ENCODE results near the gene ATP6V0B.

The ATP6V0B gene

DNA sequence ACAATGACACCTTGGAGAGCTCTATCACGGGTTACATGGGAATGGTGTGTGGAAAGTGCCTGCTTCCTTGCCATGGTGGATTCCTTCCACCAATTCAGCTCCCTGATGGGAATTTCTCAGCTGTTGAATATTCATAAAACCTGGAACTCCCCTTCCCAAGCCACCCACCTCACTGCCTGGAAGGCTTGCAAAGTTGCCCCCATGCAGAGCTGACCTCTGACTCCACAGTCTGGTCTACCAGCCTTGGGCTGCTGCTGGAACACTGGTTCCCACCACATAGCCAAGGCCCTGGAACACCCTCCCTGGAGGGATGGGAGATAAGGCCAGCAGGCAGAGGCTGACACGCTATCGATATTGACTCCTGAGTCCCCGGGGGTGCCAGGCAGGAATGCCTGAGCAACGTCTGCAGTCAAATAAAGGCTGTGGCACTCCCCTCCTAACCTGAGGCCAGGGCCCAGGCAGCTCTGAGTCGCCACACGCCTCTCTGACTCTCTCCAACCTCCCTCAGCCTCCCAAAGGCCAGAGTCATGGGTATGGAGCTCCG, 25.4 kb downstream of the ATP6V0B start:
- no peak overlapping the region for H3K27ac ChIP-seq
- TF ChIP-seq, protein P1, sequence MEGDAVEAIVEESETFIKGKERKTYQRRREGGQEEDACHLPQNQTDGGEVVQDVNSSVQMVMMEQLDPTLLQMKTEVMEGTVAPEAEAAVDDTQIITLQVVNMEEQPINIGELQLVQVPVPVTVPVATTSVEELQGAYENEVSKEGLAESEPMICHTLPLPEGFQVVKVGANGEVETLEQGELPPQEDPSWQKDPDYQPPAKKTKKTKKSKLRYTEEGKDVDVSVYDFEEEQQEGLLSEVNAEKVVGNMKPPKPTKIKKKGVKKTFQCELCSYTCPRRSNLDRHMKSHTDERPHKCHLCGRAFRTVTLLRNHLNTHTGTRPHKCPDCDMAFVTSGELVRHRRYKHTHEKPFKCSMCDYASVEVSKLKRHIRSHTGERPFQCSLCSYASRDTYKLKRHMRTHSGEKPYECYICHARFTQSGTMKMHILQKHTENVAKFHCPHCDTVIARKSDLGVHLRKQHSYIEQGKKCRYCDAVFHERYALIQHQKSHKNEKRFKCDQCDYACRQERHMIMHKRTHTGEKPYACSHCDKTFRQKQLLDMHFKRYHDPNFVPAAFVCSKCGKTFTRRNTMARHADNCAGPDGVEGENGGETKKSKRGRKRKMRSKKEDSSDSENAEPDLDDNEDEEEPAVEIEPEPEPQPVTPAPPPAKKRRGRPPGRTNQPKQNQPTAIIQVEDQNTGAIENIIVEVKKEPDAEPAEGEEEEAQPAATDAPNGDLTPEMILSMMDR (conservative IDR thresholded peaks at IDR 0.05), result no peak

DNA sequence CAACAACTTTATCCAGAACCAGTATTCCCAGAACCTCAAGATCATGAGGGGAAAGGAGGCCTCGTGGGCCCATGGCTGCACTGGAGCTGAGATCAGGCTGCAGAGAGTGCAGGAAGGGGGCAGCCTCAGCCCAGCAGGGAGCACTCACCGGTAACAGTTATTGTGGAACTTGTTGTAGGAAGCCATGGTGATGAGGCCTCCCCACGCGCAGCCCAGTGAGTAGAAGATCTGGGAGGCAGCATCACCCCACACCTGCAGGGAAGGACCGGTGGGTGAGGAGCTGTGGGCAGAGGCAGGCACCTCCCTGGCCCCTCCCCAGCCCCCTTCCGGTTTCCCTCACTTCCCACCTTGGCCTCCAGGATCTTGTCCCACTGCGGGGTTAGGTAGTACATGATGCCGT, 27.4 kb downstream of the ATP6V0B start:
- TF ChIP-seq, protein P1 (conservative IDR thresholded peaks at IDR 0.05), result no peak
- no peak overlapping the region for H3K27ac ChIP-seq

DNA sequence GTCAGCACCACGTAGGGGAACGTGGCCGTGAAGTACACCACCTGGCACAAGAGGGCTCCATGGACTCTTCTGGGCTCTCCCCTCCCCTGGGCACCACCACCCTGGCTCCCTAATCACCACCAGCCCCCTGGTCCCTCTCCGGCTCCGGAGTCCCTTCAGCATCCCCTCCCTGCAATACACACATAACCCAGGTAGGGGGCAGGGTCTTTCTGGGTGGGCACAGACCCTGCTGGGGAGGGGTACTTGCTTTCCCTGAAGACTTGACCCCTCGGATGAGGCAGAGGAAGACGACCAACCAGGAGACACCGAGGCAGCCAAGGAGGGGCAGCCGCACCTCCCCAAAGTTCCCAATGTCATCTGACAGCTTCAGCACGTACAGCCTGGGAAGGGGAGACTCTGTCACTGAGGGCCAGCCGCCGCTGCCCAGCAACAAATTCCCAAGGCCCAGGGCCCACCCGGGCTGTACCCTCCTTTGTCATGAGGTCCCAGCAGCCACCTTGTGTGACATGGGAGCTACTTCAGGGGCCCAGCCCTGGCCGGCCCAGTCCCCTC, 27.9 kb downstream of the ATP6V0B start:
- H3K27ac ChIP-seq, result no peak overlapping the region
- TF ChIP-seq, protein P1 (conservative IDR thresholded peaks at IDR 0.05), result no peak; the same call in 1 of the 2 replicates

DNA sequence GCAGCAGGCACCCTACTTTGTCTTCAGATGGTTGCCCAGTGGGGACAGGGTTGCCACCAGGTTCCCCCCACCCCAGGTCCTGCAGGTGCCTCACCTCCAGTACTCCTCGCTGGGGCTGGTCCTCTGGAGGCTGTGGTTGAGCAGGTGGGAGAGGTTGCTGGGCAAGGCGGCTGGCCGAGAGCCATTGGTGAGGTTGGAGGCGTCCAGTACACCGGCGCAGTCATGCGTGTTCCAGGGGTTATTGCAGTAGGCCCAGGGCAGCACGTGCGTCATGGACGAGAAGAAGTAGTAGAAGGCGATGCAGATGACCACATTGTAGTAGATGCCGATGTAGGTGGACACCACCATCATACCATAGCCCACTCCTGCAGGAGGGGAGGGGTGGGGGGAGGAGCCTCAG, 33.5 kb downstream of the ATP6V0B start:
- TF ChIP-seq, protein P1 (conservative IDR thresholded peaks at IDR 0.05), result no peak
- no peak overlapping the region for H3K27ac ChIP-seq

DNA sequence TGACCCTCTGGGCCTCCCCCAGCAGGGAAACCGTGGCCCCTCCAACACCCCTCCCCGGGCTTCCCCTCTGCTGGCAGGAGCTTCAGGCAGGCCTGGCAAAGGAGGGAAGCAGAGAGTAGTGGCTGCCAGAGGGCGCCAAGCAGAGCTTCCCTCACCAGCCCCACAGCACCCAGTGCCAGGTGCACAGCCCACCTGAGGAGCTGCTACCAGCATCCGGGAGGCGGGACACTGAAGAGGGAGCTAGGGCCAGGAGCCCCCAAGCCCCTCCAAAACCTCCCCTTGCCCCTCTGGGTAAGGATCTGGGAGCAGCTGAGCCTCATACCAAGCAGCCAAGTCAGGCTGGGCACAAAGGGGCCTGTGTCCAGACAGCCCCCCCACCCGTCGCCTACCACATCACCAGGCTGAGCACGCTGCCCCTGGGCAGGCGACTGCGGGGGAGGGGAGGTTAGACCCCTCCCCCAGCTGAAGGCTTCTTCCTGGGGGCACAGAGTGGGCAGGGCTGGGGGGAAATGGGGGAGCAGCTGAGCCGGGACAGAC, 36.2 kb downstream of the ATP6V0B start:
- no peak overlapping the region for H3K27ac ChIP-seq
- TF ChIP-seq, protein P1 (conservative IDR thresholded peaks at IDR 0.05), result no peak

DNA sequence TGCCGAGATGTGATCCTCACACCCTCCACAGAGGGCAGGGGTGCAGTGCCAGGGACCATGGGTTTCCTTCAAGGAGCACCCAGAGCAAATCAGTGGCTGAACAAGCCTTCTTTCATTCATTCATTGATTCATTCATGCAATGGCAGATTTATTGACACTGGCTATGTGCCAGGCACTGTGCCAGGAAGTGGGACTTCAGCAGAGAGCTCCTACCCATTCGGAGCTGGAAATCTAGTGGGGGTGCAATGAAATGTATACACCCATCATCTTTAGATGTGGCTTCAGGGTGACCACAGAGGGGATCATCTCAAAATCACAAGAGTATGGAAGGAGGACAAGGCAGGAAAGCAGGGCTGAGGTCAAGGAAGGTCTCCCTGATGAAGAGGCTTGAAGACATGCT, 37.6 kb downstream of the ATP6V0B start:
- TF ChIP-seq, protein P1 (conservative IDR thresholded peaks at IDR 0.05), result no peak
- no peak overlapping the region for H3K27ac ChIP-seq

DNA sequence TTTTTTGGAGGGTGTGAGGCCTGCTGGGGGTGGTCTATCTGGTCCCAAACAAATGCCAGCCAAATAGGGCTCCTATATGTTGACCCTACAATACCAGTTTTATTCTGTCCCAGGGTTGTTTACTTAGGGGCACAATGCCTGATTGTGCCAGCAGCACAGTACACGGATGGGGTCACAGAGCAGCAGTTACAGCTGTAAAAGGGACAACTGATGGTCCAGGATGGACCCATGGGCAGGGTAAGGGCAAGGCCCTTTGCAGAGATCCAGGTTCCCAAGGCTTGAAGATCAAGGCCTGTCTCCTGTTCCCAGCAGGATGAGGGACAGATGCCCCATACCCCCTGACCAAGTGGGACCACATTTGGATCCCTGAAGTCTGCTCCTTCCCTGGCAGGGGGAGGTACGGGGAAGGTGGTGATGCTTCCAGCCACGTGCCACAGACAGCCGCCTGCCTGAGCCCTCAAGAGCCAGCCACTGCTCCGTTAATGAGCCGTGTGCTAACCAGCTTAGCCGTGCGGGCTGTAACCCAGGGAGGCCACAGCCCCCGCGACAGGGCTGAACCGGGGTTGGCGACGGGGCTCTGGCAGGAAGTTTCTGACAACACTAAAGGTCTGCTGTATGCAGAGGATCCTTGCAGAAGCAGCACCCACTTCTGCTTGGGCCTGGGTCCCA, 38.3 kb downstream of the ATP6V0B start:
- no peak overlapping the region for H3K27ac ChIP-seq
- TF ChIP-seq, protein P1 (conservative IDR thresholded peaks at IDR 0.05), result no peak
